Activated naive CD4-positive, alpha-beta T cell treated with anti-CD3 and anti-CD28 coated beads, Interleukin-2, amount 10 ng/mL, durations not matched to agents 7 days and 5 days (primary cell): ENCODE measurements around the gene CFAP43.

Experiments used
- CTCF ChIA-PET: fragments of 350-600 bp; sonication (Branson Sonifier 250); formaldehyde crosslinking; loops from one replicate; lab custom pipeline; 2021; ENCODE audit warnings: antibody characterized with exemption; lab: Charles Lee
- DNase-seq: peaks from one replicate; pipeline ENCODE4 v3.0.0-alpha.2; 2020
- H3K27ac Mint-ChIP-seq: one replicate; pipeline ENCODE4 v1.8.0; 2021; ENCODE audit warnings: mild to moderate bottlenecking, moderate library complexity, mixed read lengths
- H3K27me3 Mint-ChIP-seq: one replicate; pipeline ENCODE4 v1.8.0; 2021; ENCODE audit warnings: mild to moderate bottlenecking, mixed read lengths
- H3K36me3 Mint-ChIP-seq: one replicate; pipeline ENCODE4 v1.8.0; 2021; ENCODE audit warnings: mixed read lengths
- H3K4me1 Mint-ChIP-seq: one replicate; pipeline ENCODE4 v1.8.0; 2021; ENCODE audit warnings: mixed read lengths
- H3K4me3 Mint-ChIP-seq: one replicate; pipeline ENCODE4 v1.8.0; 2021; ENCODE audit warnings: mild to moderate bottlenecking, moderate library complexity, mixed read lengths
- H3K9me3 Mint-ChIP-seq: one replicate; pipeline ENCODE4 v1.8.0; 2021; ENCODE audit warnings: mixed read lengths

Gene CFAP43

DNA sequence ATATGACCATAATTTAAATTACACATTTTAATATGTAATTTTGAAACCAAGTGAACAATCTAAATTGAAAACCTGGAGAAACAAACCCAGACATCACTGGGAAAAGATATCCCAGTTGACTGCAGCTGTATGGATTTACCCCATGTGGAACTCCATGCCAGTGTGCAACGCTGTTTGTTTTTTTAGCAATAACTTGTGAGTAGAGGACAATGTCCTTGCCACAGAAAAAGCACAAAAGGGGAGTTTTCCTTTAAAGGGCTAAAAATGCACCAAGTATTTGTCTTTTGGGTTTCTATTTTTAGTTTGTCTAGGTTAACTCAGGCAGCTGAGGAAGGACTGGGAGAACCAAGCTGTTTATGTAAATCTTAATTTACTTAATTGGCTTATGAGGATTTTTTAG, 131.4 kb downstream of the CFAP43 start:
- no peak for DNase-seq
- H3K4me3 Mint-ChIP-seq, result no peak overlapping the region
- H3K36me3 Mint-ChIP-seq, result no peaks in the 10 kb centered on the region
- no peak overlapping the region for H3K27ac Mint-ChIP-seq
- H3K9me3 Mint-ChIP-seq, result peaks cover 3% of the 10 kb centered on the region
- CTCF ChIA-PET, result no interaction called here
- no peaks in the 10 kb centered on the region for H3K4me1 Mint-ChIP-seq
- H3K27me3 Mint-ChIP-seq, result peaks cover 16% of the 10 kb centered on the region

DNA sequence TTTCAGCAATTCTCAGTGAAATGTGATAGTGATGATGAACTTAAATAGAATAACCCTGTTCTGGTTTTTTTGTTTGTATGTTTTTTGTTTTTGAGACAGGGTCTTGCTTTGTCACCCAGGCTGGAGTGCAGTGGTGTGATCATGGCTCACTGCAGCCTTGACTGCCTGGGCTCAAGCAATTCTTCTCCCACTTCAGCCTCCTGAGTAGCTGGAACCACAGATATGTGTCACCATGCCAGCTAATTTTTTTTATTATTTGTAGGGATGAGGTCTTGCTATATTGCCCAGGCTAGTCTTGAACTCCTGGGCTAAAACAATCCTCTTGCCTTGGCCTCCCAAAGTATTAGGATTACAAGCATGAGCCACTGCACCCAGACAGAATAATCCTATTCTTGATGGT, 132.2 kb downstream of the CFAP43 start:
- H3K4me1 Mint-ChIP-seq, result no peaks in the 10 kb centered on the region
- H3K27ac Mint-ChIP-seq, result no peak overlapping the region
- DNase-seq, result no peak
- H3K9me3 Mint-ChIP-seq, result peaks cover 3% of the 10 kb centered on the region
- CTCF ChIA-PET, result interaction anchor here (1.1 kb wide), 1 partner anchor 8 kb away, joined by 5 read pairs; no protein-coding TSS in a partner anchor
- H3K36me3 Mint-ChIP-seq, result no peaks in the 10 kb centered on the region
- H3K27me3 Mint-ChIP-seq, result peaks cover 16% of the 10 kb centered on the region
- H3K4me3 Mint-ChIP-seq, result no peak overlapping the region

DNA sequence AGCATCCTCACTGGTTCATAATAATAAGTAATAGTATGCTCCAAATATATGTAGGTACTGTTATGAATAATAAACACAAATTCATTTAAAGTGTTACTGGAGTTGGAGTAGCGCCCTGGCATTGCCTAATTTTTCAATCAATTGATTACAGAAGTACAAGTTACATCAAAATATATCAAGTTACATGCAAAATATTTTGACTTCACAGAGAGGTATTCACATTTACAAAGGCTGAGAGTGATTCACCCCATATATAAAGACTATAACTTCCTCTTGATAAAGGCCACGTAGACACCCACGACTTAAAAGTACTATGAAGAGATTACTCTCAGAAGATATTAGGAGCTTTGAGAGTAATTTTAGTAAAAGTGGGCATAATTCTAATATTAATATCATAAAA, 132.9 kb downstream of the CFAP43 start:
- H3K27me3 Mint-ChIP-seq, result peaks cover 16% of the 10 kb centered on the region
- no peak overlapping the region for H3K27ac Mint-ChIP-seq
- H3K4me3 Mint-ChIP-seq, result no peak overlapping the region
- CTCF ChIA-PET, result interaction anchor here (1.1 kb wide), 1 partner anchor 8 kb away, joined by 5 read pairs; no protein-coding TSS in a partner anchor
- no peak for DNase-seq
- no peaks in the 10 kb centered on the region for H3K4me1 Mint-ChIP-seq
- H3K36me3 Mint-ChIP-seq, result no peaks in the 10 kb centered on the region
- peaks cover 3% of the 10 kb centered on the region for H3K9me3 Mint-ChIP-seq

DNA sequence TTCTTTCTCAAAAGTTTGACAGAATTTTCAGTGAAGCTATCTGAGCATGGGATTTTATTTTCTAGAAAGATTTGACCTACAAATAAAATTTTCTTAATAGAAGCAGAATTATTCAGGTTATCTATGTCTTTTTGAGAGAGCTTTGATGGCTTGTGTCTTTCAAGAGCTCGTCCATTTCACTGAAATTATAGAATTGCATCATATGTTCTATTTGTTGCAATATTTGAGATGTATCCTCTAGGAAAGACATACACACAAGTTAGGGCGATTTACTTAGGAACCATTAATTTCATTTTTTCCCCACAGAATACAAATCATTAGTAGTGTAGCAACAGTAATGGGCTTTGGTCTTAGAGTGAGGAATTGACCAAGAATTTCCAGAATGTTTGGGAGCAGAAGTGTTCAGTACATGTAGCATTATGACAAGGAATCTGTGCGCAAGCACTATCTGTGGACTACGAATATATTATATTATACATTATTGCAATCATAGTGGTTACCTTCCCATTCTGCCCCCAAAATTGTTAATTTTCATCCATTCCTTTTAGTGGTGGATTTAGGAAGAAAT, 133.7 kb downstream of the CFAP43 start:
- peaks cover 16% of the 10 kb centered on the region for H3K27me3 Mint-ChIP-seq
- H3K36me3 Mint-ChIP-seq, result no peaks in the 10 kb centered on the region
- H3K4me3 Mint-ChIP-seq, result no peak overlapping the region
- CTCF ChIA-PET, result no interaction called here
- no peak overlapping the region for H3K27ac Mint-ChIP-seq
- no peak for DNase-seq
- H3K9me3 Mint-ChIP-seq, result peaks cover 3% of the 10 kb centered on the region
- no peaks in the 10 kb centered on the region for H3K4me1 Mint-ChIP-seq

DNA sequence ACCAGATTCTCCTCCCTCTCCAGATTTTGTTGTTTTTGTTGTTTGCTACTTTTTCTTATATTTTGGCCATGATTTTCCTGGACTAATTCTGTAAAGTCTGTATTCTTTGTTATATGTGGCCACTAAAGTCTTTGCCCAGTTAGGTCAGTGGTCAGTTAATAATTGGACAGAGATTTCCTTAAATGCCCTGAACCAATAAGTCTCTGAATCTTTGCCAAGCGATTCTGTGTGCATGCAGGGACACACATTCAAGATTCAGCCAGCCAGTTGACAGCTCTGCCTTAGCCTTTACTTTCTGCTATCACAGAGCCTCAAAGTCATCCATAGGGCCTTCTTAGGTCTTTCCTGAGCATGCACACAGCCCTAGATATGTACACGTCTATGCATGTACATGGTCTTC, 135.5 kb downstream of the CFAP43 start:
- Mint-ChIP-seq H3K27ac (no peak overlapping the region), H3K4me1 (no peaks in the 10 kb centered on the region), H3K27me3 (peaks cover 8% of the 10 kb centered on the region), H3K36me3 (no peaks in the 10 kb centered on the region), H3K9me3 (peaks cover 3% of the 10 kb centered on the region), H3K4me3 (no peak overlapping the region)
- no peak for DNase-seq
- CTCF ChIA-PET, result no interaction called here

DNA sequence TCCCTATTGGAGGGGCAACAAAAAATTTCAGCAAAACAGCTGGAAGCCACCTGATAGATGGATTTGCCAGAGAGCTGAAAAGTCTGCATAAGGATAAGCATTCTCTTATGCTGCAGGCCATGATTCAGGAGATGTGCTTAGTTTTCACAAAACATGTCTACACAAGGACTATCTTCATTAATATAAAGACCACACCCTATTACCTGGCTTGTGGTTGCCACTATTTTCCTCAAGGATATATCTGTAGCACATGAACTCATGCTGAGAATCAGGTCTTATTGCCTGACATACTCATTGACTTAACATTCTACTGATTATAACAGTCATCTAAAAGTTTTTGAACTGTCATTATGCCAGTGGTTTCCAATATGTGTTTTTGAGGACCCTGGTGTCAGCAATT, 139.4 kb downstream of the CFAP43 start:
- H3K27me3 Mint-ChIP-seq, result peaks cover 4% of the 10 kb centered on the region
- H3K27ac Mint-ChIP-seq, result no peak overlapping the region
- DNase-seq, result no peak

DNA sequence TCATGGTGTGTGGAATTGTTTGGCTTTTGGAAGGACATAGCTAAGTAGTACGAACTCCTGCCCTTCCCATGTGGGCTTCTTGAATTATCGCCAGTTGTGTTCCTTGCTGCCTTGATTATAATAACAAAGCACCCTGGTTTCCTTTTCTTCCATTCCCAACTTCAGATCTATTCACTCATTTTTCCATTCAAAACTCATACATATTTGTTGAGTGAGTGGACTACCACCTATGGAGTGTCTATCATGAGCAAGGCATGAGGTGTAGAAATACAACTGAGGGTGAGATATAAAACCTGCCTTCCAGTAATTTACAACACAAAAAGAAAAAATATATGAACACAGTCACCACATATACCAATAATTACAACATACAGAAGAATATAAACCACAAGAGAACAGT, 141.6 kb downstream of the CFAP43 start:
- Mint-ChIP-seq H3K36me3 (no peaks in the 10 kb centered on the region), H3K9me3 (no peaks in the 10 kb centered on the region), H3K27ac (no peak overlapping the region), H3K27me3 (peaks cover 7% of the 10 kb centered on the region), H3K4me1 (no peaks in the 10 kb centered on the region), H3K4me3 (no peak overlapping the region)
- CTCF ChIA-PET, result no interaction called here
- no peak for DNase-seq

More for the DNA sequence above, 139.4 kb downstream of the CFAP43 start:
- Mint-ChIP-seq H3K4me1 (no peaks in the 10 kb centered on the region), H3K9me3 (peaks cover 3% of the 10 kb centered on the region), H3K4me3 (no peak overlapping the region), H3K36me3 (no peaks in the 10 kb centered on the region)
- CTCF ChIA-PET, result no interaction called here

DNA sequence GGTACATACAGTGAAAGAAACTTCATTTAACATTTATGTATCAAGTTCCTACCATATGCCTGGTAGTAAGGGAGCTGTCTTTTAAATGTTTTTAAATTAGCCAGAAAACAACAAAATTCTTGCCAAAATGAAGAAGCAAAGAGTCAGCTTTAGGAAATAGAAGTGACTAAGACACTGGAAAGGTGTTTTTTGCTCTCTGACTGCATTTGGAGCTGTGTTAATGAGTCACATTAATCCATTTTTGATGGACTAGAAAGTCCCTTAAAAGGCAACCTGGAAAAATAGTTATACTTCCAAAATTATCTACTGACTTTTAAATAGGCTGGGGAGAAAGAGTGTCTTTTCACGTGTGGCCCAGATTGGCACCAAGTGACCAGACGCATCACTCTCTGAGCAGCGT, 142.5 kb downstream of the CFAP43 start:
- Mint-ChIP-seq H3K9me3 (no peaks in the 10 kb centered on the region), H3K27me3 (peaks cover 7% of the 10 kb centered on the region)
- DNase-seq, result no peak

DNA sequence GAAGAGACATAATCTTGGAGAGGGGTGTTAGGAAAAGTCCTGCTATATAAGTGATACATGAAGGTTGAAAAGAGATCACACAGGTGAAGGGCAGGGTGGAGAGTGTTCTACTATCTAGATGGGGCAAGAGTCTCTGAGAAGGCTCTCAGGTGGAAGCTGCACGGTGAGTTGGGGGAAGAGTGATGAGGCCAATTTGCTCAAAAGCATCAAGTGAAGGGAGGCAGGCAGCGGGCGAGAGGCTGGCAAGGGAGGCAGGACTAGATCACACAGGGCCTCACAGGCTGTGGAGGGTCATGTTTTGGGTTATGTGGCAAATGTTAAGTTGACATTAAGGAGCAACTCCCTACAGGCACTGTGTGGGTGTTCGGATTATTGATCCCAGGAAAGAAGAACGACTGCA, 143.9 kb downstream of the CFAP43 start:
- DNase-seq, result no peak
- Mint-ChIP-seq H3K4me1 (no peaks in the 10 kb centered on the region), H3K36me3 (no peaks in the 10 kb centered on the region), H3K4me3 (no peak overlapping the region), H3K9me3 (no peaks in the 10 kb centered on the region), H3K27ac (no peak overlapping the region), H3K27me3 (peaks cover 7% of the 10 kb centered on the region)
- CTCF ChIA-PET, result no interaction called here

More for the DNA sequence above, 142.5 kb downstream of the CFAP43 start:
- H3K4me3 Mint-ChIP-seq, result no peak overlapping the region
- H3K4me1 Mint-ChIP-seq, result no peaks in the 10 kb centered on the region
- CTCF ChIA-PET, result no interaction called here
- H3K27ac Mint-ChIP-seq, result no peak overlapping the region
- no peaks in the 10 kb centered on the region for H3K36me3 Mint-ChIP-seq

DNA sequence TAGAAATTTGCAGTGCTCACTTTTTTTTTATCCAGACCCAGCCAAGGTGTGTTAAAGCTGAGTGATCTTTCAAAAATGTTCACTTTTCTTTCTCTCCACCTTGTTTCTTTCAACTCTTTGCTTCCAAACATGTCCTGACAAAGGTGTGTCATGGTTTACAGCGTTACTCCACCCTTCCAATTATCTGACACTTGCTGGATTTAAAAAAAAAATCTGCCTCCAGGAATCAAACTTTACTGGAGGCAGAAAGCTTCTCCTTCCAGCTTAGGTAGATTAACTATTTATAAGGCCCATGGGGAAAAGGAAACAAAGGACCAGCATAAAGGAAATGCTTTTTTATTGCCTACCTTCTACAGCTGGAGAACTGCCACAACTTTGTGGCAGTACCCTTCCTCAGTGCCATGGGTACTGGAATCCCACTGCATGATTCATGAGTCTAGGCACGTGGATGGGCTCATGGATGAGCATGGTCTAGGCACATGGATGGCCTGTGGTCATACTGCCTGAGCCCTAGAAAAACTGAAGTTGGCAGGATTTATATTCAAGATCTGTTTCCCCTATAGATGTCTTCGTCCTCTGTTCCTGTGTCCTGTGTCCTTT, 146.3 kb downstream of the CFAP43 start, which contains the start of gene COL17A1:
COL17A1 (minus strand) TSS at position 80 of the 600 bp plus-strand sequence. CDS start 5,207 bp downstream, outside the sequence.
- Mint-ChIP-seq H3K4me3 (no peak within 1 kb of the TSS), H3K4me1 (no peaks in the 10 kb centered on the region), H3K36me3 (no peaks in the 10 kb centered on the region), H3K27me3 (peaks cover 8% of the 10 kb centered on the region), H3K9me3 (no peaks in the 10 kb centered on the region), H3K27ac (no peak within 1 kb of the TSS)
- CTCF ChIA-PET, result no interaction called here
- no peak for DNase-seq

DNA sequence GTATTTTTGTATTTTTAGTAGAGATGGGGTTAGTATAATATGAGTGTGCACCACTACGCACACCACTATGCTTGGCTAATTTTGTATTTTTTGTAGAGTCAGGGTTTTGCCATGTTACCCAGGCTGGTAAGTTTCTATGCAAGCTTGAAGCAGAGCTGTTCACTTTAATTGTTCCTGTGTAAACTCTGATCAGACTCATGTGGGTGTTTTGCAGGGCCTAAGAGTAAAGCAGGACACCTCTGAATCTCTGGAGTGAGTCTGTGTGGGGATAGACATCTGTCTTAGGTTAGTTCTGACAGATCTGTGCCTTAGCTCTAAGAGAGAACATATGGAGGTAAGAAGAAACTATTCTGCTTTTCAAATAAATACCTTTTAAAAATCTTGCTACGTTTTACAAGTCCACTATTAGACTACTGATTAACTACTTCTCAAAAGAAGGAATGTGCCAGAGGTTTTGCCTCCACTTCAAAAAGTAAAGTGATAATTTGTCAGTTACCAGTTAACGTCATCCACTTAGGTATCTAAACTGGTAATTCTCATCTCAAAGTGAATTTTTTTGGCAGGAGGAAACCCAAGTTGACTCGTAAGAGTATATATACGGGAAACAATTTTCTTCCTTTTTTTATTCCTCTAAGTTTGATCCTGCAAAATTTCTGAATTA, 147.6 kb downstream of the CFAP43 start:
- no peak for DNase-seq
- Mint-ChIP-seq H3K4me1 (no peaks in the 10 kb centered on the region), H3K27ac (no peak overlapping the region), H3K27me3 (peaks cover 8% of the 10 kb centered on the region), H3K36me3 (no peaks in the 10 kb centered on the region), H3K4me3 (no peak overlapping the region), H3K9me3 (no peaks in the 10 kb centered on the region)
- CTCF ChIA-PET, result no interaction called here

DNA sequence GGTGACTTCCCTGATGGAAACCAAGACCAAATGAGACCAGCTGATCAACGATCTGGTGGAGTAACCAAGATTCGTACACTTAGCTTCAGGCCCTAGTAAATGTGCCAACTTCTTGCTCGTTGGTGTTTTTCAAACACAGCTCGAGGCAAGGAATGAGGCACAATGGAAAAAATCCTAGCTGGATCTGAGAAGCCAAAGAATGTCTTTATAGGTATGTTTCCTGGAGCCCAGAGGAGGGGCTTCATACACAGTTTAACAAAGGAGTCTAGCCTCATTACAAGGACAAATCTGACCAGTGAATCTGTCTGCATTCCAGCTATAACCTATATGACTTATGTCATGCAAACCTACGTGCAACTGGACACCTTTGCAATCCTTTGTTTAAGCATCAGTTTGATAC, 150.2 kb downstream of the CFAP43 start:
- Mint-ChIP-seq H3K27me3 (peaks cover 8% of the 10 kb centered on the region), H3K4me3 (no peak overlapping the region)
- CTCF ChIA-PET, result interaction anchor here (1.1 to 4.8 kb wide), 7 partner anchors 9 to 196 kb away, joined by 3 to 25 read pairs (median 4); partner anchors contain the start of gene SFR1

DNA sequence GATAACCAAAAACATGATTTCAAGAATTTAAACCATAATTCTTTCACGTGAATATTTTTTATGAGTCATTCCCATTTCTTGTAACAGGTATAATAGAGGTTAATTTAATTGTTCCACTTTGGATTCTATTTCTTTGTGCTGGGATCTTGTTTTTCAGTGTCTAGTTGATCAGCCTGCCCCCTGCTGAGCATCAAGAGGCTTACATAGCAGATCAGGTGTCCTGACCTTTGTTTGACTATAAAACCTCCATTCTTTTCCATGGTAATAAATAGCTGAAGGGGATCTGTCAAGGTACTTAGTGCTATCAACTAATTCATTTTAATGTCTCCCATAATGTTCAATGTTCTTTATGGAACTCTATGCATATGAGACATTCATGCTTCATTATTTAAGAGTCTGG, 151.4 kb downstream of the CFAP43 start:
- Mint-ChIP-seq H3K27me3 (peaks cover 5% of the 10 kb centered on the region), H3K9me3 (no peaks in the 10 kb centered on the region), H3K36me3 (no peaks in the 10 kb centered on the region), H3K4me3 (no peak overlapping the region), H3K27ac (no peak overlapping the region), H3K4me1 (no peaks in the 10 kb centered on the region)
- DNase-seq, result peak; percentile 31
- CTCF ChIA-PET, result interaction anchor here (1.6 to 4.8 kb wide), 5 partner anchors 42 to 195 kb away, joined by 5 to 25 read pairs (median 10); partner anchors contain the start of gene SFR1

More for the DNA sequence above, 150.2 kb downstream of the CFAP43 start:
- DNase-seq, result no peak
- Mint-ChIP-seq H3K27ac (no peak overlapping the region), H3K36me3 (no peaks in the 10 kb centered on the region), H3K4me1 (no peaks in the 10 kb centered on the region), H3K9me3 (no peaks in the 10 kb centered on the region)
